Measurements from ENCODE around the gene GPR84.

Gene GPR84

DNA sequence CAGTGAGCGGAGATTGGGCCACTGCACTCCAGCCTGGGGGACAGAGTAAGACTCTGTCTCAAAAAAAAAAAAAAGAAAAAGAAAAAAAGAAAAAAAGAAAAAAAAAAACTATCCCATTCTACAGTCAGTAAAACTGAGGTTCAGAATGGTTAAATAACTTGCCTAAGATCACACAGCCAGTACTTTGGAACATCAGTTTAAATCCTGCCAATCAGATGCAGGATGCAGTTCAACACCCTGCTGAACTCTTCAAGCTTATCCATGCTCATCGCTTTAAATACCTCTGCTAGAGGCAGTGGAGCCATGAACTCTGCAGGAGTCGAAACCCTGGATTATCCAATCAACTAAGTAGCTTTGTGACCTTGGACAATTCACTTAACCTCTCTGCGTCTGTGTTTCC, 16.9 kb upstream of the GPR84 start:
- Histone ChIP-seq H3K4me1 (peaks cover 0 to 18% (median 7%) of the 10 kb centered on the region in 4 donors), H3K4me3 (no peak overlapping the region), H3K9me3 (no peaks in the 10 kb centered on the region), H3K36me3 (peaks cover 0 to 8% (median 0%) of the 10 kb centered on the region in 3 donors), H3K27ac (no peak overlapping the region), H3K27me3 (no peaks in the 10 kb centered on the region)
- no peak for DNase-seq
- TF ChIP-seq CTCF (IDR thresholded peaks at IDR 0.05), result no peak
- intact Hi-C loops (cut with DNase I; ENCODE audit: low total_unique reads), result no loop called here

GRCh38 chr12:54379398-54380201, 15.3 kb upstream of the GPR84 start:
- peak overlapping the region; percentile 54 to 73 for H3K27ac ChIP-seq
- peak overlapping the region; percentile 45 to 53 for H3K4me3 ChIP-seq
- no peaks in the 10 kb centered on the region for H3K27me3 ChIP-seq
- H3K36me3 ChIP-seq, result peaks cover 0 to 13% (median 0%) of the 10 kb centered on the region in 3 donors
- peak; percentile 93 for DNase-seq
- H3K4me1 ChIP-seq, result peaks cover 0 to 21% (median 10%) of the 10 kb centered on the region in 4 donors
- intact Hi-C loops (cut with DNase I; ENCODE audit: low total_unique reads), result no loop called here
- TF ChIP-seq CTCF (IDR thresholded peaks at IDR 0.05), result peak; percentile 100
- no peaks in the 10 kb centered on the region for H3K9me3 ChIP-seq

DNA sequence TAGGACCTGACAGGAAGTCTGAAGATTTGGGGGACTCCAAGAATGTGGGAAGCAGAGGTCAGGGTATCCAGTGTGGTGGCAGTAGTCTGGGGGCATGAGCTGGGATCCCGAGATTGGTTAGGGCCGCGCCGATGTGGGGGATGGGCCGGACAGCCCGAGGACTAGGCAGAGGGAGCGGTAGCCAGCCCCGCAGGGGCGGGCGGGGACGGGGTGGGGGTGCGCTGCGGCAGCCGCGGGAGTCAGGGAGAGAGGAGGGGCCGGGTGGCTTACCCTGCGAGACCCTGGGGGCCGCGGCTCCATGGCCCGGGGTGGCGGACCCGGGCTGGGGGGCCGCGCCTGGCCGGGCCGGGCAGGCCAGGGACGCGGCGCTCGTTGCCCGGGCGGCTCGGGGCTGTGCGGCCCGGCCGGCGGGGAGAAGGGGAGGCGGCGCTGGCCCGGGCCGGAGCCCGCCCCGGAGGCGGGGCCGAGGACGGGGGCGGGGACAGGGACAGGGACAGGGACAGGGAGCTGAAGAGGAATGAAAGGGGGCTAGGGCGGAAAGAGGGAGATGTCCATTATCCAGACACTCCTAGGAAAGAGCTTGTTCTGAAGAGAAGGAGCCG, 14.6 kb upstream of the GPR84 start:
- Histone ChIP-seq H3K36me3 (peaks cover 0 to 12% (median 3%) of the 10 kb centered on the region in 3 donors), H3K4me1 (peaks cover 0 to 24% (median 13%) of the 10 kb centered on the region in 4 donors), H3K27ac (peak overlapping the region; percentile 54 to 73), H3K27me3 (no peaks in the 10 kb centered on the region), H3K9me3 (no peaks in the 10 kb centered on the region), H3K4me3 (peak overlapping the region; percentile 45 to 53)
- intact Hi-C loops (cut with DNase I; ENCODE audit: low total_unique reads), result no loop called here
- no peak for TF ChIP-seq CTCF (IDR thresholded peaks at IDR 0.05)
- DNase-seq, result no peak

- H3K27me3 ChIP-seq, result no peaks in the 10 kb centered on the region
- H3K9me3 ChIP-seq, result no peaks in the 10 kb centered on the region
- TF ChIP-seq CTCF (IDR thresholded peaks at IDR 0.05), result no peak
- peaks cover 0 to 24% (median 13%) of the 10 kb centered on the region in 4 donors for H3K4me1 ChIP-seq
- H3K36me3 ChIP-seq, result peaks cover 0 to 18% (median 12%) of the 10 kb centered on the region in 3 donors
- intact Hi-C loops (cut with DNase I; ENCODE audit: low total_unique reads), result no loop called here
- no peak for DNase-seq
- H3K27ac ChIP-seq, result no peak overlapping the region
- H3K4me3 ChIP-seq, result no peak overlapping the region
Measured at GRCh38 chr12:54377797-54378515, 13.7 kb upstream of the GPR84 start.

DNA sequence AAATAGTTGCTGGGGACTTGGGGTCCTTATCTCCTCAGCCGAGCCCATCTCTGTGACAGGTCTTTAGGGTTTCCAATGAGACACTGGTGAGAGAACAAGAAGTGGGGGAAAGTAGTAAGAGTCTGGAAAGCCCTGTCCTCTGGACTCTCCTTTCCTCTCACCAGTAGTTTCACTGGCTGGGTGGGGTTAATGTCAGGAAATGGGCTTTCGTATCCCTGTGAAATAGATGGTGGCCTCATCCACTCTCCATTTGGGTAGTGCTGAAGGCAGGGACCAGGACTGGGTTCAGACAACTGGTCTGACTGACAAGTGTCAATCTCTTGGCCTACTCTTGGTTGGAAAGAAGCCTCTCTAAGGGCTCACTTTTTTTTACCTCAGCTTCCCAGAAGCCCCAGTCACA, 12.7 kb upstream of the GPR84 start:
- Histone ChIP-seq H3K9me3 (no peaks in the 10 kb centered on the region), H3K36me3 (peaks cover 0 to 18% (median 12%) of the 10 kb centered on the region in 3 donors), H3K27me3 (no peaks in the 10 kb centered on the region), H3K4me1 (peaks cover 0 to 26% (median 15%) of the 10 kb centered on the region in 4 donors), H3K27ac (peak overlapping the region in 1 of 2 donors; percentile 0), H3K4me3 (no peak overlapping the region)
- no peak for DNase-seq
- TF ChIP-seq CTCF (IDR thresholded peaks at IDR 0.05), result no peak
- intact Hi-C loops (cut with DNase I; ENCODE audit: low total_unique reads), result no loop called here
